Ishikawa (cell line): Measurements from ENCODE around the gene MACF1.

Experiments used
- CEBPB ChIP-seq: IDR thresholded peaks from 2 replicates; pipeline ENCODE4 v1.6.1; 2012
- CREB1 ChIP-seq: IDR thresholded peaks from 2 replicates; pipeline ENCODE4 v1.6.1; 2012; ENCODE audit warnings: low read depth
- EGR1 ChIP-seq: IDR thresholded peaks from 2 replicates; pipeline ENCODE4 v1.6.1; 2012
- EP300 ChIP-seq: IDR thresholded peaks from 2 replicates; pipeline ENCODE4 v1.6.1; 2012; ENCODE audit warnings: borderline replicate concordance
- FOXM1 ChIP-seq: IDR thresholded peaks from 2 replicates; pipeline ENCODE4 v1.6.1; 2012; ENCODE audit warnings: low read depth, borderline replicate concordance
- RAD21 ChIP-seq: IDR thresholded peaks from 2 replicates; pipeline ENCODE4 v1.6.1; 2012; ENCODE audit warnings: low read depth
- TAF1 ChIP-seq: IDR thresholded peaks from 2 replicates; pipeline ENCODE4 v1.6.1; 2012; ENCODE audit warnings: low read depth, mild to moderate bottlenecking
- TEAD4 ChIP-seq: IDR thresholded peaks from 2 replicates; pipeline ENCODE4 v1.6.1; 2012
- YY1 ChIP-seq: IDR thresholded peaks from 2 replicates; pipeline ENCODE4 v1.6.1; 2012; ENCODE audit warnings: low read depth
- ZBTB7A ChIP-seq: IDR thresholded peaks from 2 replicates; pipeline ENCODE4 v1.6.1; 2012; ENCODE audit warnings: low read depth
- TF ChIP-seq, protein P1 (sequence below): IDR thresholded peaks from 2 replicates; pipeline ENCODE4 v1.6.1; 2012; ENCODE audit warnings: low read depth, mild to moderate bottlenecking
- TF ChIP-seq, protein P2 (sequence below): IDR thresholded peaks from 2 replicates; pipeline ENCODE4 v1.6.1; 2012
- TF ChIP-seq, protein P3 (sequence below): IDR thresholded peaks from 2 replicates; pipeline ENCODE4 v1.6.1; 2012

DNA sequence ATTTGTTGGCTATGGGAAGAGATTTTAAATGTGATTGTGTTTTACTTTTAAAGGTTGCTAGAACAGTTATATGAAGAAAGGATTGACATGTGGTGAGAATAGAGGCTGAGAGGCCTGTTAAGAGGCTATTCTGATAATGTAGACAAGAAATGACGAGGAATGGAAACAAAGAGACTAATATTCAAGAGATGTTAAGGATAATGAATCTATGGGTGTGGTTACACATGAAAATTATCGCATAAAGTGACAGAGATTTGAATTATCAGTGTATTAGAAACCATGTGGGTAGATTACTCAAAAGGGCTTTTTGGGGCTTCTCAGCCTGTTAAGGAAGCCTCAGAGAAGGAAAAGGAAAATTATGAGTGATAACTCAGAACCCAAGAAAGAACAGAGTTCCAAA is 120.4 kb downstream of the MACF1 start:
- TF ChIP-seq EGR1 (no peak), CEBPB (no peak), RAD21 (no peak), EP300 (no peak), CREB1 (no peak), YY1 (no peak), ZBTB7A (no peak), TAF1 (no peak), TEAD4 (no peak), FOXM1 (no peak)
- TF ChIP-seq, protein P1, sequence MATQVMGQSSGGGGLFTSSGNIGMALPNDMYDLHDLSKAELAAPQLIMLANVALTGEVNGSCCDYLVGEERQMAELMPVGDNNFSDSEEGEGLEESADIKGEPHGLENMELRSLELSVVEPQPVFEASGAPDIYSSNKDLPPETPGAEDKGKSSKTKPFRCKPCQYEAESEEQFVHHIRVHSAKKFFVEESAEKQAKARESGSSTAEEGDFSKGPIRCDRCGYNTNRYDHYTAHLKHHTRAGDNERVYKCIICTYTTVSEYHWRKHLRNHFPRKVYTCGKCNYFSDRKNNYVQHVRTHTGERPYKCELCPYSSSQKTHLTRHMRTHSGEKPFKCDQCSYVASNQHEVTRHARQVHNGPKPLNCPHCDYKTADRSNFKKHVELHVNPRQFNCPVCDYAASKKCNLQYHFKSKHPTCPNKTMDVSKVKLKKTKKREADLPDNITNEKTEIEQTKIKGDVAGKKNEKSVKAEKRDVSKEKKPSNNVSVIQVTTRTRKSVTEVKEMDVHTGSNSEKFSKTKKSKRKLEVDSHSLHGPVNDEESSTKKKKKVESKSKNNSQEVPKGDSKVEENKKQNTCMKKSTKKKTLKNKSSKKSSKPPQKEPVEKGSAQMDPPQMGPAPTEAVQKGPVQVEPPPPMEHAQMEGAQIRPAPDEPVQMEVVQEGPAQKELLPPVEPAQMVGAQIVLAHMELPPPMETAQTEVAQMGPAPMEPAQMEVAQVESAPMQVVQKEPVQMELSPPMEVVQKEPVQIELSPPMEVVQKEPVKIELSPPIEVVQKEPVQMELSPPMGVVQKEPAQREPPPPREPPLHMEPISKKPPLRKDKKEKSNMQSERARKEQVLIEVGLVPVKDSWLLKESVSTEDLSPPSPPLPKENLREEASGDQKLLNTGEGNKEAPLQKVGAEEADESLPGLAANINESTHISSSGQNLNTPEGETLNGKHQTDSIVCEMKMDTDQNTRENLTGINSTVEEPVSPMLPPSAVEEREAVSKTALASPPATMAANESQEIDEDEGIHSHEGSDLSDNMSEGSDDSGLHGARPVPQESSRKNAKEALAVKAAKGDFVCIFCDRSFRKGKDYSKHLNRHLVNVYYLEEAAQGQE, result no peak
- TF ChIP-seq, protein P2, sequence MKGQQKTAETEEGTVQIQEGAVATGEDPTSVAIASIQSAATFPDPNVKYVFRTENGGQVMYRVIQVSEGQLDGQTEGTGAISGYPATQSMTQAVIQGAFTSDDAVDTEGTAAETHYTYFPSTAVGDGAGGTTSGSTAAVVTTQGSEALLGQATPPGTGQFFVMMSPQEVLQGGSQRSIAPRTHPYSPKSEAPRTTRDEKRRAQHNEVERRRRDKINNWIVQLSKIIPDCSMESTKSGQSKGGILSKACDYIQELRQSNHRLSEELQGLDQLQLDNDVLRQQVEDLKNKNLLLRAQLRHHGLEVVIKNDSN, result no peak
- TF ChIP-seq, protein P3, sequence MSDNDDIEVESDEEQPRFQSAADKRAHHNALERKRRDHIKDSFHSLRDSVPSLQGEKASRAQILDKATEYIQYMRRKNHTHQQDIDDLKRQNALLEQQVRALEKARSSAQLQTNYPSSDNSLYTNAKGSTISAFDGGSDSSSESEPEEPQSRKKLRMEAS, result no peak
